ENCODE data around the gene PCBP3. TPM values are rescaled to one million over a fixed set of nuclear protein-coding genes. Genes with fewer than 3 reads are reported as not detected.
A peak's percentile ranks its signal among the peaks of the same experiment; 100 is the strongest.
"Not testable (repeated sequence)": the region's sequence is repeated elsewhere in the genome, so short reads cannot be mapped to it uniquely, and the experiment has no call there.

The PCBP3 gene
- total and polyA plus RNA-seq, 3 experiments from 2014 or later, result 0.31 to 0.38 (median 0.35) TPM

GRCh38 chr21:45617021-45617921 lies 26.3 kb upstream of the PCBP3 start:
- Histone ChIP-seq H3K27ac (ENCODE audit: low read depth, low read length) (no peak overlapping the region), H3K36me3 (ENCODE audit: insufficient read depth, low read length) (no peaks in the 10 kb centered on the region), H3K4me3 (ENCODE audit: low read length) (no peak overlapping the region), H3K27me3 (ENCODE audit: insufficient read depth, low read length, poor library complexity, severe bottlenecking) (no peaks in the 10 kb centered on the region), H3K9me3 (ENCODE audit: low read length) (no peaks in the 10 kb centered on the region), H3K4me1 (ENCODE audit: insufficient read depth, low read length) (peaks cover 37% of the 10 kb centered on the region)
- Mint-ChIP-seq H3K4me3 (peak overlapping the region in 5 of 7 donors; percentile 15 to 64 (median 34)), H3K4me1 (peaks cover 25 to 30% (median 27%) of the 10 kb centered on the region in 3 donors), H3K27ac (peak overlapping the region in 7 of 8 donors; percentile 24 to 99 (median 77)), H3K27me3 (peaks cover 7 to 12% of the 10 kb centered on the region in 2 donors), H3K36me3 (no peaks in the 10 kb centered on the region), H3K9me3 (no peaks in the 10 kb centered on the region)
- CTCF ChIA-PET, result interaction anchor here (1.4 kb wide), 1 partner anchor 140 kb away, joined by 3 read pairs; no protein-coding TSS in a partner anchor
- DNase-seq, result no peak
- POLR2A ChIA-PET, result no interaction called here

- no peak for DNase-seq
- H3K36me3 ChIP-seq (ENCODE audit: insufficient read depth, low read length), result no peaks in the 10 kb centered on the region
- peak overlapping the region in 4 of 8 donors; percentile 23 to 90 (median 71) for H3K27ac Mint-ChIP-seq
- no peak overlapping the region for H3K27ac ChIP-seq (ENCODE audit: low read depth, low read length)
- H3K9me3 Mint-ChIP-seq, result no peaks in the 10 kb centered on the region
- H3K4me1 Mint-ChIP-seq, result peaks cover 25 to 30% (median 27%) of the 10 kb centered on the region in 3 donors
- H3K4me1 ChIP-seq (ENCODE audit: insufficient read depth, low read length), result peaks cover 37% of the 10 kb centered on the region
- no peaks in the 10 kb centered on the region for H3K36me3 Mint-ChIP-seq
- ChIA-PET POLR2A (no interaction called here), CTCF (interaction anchor here (1.4 kb wide), 1 partner anchor 141 kb away, joined by 3 read pairs; no protein-coding TSS in a partner anchor)
- no peak overlapping the region for H3K4me3 Mint-ChIP-seq
- H3K27me3 Mint-ChIP-seq, result peaks cover 8% of the 10 kb centered on the region in 2 donors
- no peak overlapping the region for H3K4me3 ChIP-seq (ENCODE audit: low read length)
- no peaks in the 10 kb centered on the region for H3K9me3 ChIP-seq (ENCODE audit: low read length)
- H3K27me3 ChIP-seq (ENCODE audit: insufficient read depth, low read length, poor library complexity, severe bottlenecking), result no peaks in the 10 kb centered on the region
Observed at GRCh38 chr21:45618287-45618686, 25.2 kb upstream of the PCBP3 start.

DNA sequence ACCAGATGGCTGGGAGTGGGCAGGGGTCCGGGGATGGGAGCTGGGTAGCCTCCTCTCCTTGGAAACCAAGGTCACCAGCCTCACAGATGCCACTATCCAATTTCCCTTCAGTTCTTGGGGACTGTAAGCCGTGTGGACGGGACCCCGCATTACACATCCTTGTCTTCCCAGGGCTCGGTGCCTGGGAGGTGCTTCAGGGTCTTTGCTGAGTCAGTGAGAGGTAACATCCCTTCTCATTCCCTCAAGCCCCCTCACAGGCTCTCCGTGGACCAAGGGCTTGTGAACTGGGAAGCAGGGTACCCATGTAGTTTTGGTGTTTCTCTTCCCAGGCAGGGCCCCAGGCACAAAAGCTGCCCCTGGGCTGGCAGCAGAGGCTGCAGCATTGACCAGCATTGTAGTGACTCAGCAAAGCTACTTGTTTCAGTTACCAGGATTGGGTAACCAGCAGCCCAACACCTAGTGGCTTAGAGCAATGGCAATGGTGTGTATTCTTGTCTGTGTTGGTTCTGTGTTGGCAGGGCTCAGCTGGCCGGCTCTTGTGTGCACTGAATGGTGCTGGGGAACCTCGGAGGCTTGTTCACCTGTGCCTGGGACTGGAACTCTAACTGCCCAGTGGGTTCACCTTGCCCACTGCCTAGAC lies 24.6 kb upstream of the PCBP3 start:
- Histone ChIP-seq H3K27me3 (ENCODE audit: insufficient read depth, low read length, poor library complexity, severe bottlenecking) (no peaks in the 10 kb centered on the region), H3K4me3 (ENCODE audit: low read length) (no peak overlapping the region), H3K4me1 (ENCODE audit: insufficient read depth, low read length) (peaks cover 32% of the 10 kb centered on the region), H3K27ac (ENCODE audit: low read depth, low read length) (no peak overlapping the region), H3K9me3 (ENCODE audit: low read length) (no peaks in the 10 kb centered on the region), H3K36me3 (ENCODE audit: insufficient read depth, low read length) (no peaks in the 10 kb centered on the region)
- Mint-ChIP-seq H3K4me3 (no peak overlapping the region), H3K9me3 (no peaks in the 10 kb centered on the region), H3K36me3 (no peaks in the 10 kb centered on the region), H3K27ac (peak overlapping the region in 6 of 8 donors; percentile 4 to 79 (median 48)), H3K27me3 (peaks cover 8 to 9% of the 10 kb centered on the region in 2 donors), H3K4me1 (peaks cover 20 to 24% (median 22%) of the 10 kb centered on the region in 3 donors)
- ChIA-PET POLR2A (no interaction called here), CTCF (no interaction called here)
- no peak for DNase-seq

DNA sequence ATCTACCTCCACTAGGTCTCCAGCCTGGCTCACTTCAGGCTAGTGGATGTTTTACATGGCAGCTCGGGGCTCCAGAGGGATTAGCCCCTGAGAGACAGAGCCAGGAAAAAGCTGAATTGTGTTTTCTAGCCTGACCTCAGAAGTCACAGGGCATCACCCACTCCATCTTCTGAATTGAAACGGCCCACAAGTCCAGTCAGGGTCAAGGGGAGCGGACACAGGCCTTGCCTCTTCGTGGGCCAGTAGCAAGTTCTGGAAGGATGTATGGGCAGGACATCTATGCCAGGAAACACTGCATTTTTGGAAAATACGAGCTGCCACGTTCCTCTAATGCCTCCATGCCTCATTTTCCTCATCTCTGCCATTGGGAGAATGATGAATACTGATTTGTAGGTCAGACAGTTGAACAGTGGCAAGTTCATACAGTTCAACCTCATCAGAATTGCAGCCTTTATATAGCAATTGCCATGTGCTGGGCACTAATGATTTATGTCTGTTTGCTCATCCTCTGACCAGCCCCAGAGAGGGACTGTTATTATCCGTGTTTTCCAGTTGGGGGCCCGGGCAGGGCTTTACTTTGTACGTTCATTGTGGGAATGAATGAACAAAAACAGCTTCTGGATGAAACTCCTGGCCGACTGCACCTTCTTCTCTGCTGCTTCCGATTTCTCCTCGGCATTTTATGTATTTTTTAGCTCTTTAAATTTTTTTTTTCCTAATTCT lies 23.2 kb upstream of the PCBP3 start:
- no peaks in the 10 kb centered on the region for H3K36me3 Mint-ChIP-seq
- peaks cover 12 to 15% (median 14%) of the 10 kb centered on the region in 3 donors for H3K4me1 Mint-ChIP-seq
- no peak overlapping the region for H3K27ac Mint-ChIP-seq
- H3K9me3 Mint-ChIP-seq, result no peaks in the 10 kb centered on the region
- H3K4me1 ChIP-seq (ENCODE audit: insufficient read depth, low read length), result peaks cover 19% of the 10 kb centered on the region
- CTCF ChIA-PET, result no interaction called here
- H3K9me3 ChIP-seq (ENCODE audit: low read length), result no peaks in the 10 kb centered on the region
- H3K27me3 ChIP-seq (ENCODE audit: insufficient read depth, low read length, poor library complexity, severe bottlenecking), result no peaks in the 10 kb centered on the region
- H3K27me3 Mint-ChIP-seq, result peaks cover 8 to 16% of the 10 kb centered on the region in 2 donors
- no peak overlapping the region for H3K4me3 Mint-ChIP-seq
- H3K27ac ChIP-seq (ENCODE audit: low read depth, low read length), result no peak overlapping the region
- no peak for DNase-seq
- POLR2A ChIA-PET, result no interaction called here
- no peaks in the 10 kb centered on the region for H3K36me3 ChIP-seq (ENCODE audit: insufficient read depth, low read length)
- no peak overlapping the region for H3K4me3 ChIP-seq (ENCODE audit: low read length)

DNA sequence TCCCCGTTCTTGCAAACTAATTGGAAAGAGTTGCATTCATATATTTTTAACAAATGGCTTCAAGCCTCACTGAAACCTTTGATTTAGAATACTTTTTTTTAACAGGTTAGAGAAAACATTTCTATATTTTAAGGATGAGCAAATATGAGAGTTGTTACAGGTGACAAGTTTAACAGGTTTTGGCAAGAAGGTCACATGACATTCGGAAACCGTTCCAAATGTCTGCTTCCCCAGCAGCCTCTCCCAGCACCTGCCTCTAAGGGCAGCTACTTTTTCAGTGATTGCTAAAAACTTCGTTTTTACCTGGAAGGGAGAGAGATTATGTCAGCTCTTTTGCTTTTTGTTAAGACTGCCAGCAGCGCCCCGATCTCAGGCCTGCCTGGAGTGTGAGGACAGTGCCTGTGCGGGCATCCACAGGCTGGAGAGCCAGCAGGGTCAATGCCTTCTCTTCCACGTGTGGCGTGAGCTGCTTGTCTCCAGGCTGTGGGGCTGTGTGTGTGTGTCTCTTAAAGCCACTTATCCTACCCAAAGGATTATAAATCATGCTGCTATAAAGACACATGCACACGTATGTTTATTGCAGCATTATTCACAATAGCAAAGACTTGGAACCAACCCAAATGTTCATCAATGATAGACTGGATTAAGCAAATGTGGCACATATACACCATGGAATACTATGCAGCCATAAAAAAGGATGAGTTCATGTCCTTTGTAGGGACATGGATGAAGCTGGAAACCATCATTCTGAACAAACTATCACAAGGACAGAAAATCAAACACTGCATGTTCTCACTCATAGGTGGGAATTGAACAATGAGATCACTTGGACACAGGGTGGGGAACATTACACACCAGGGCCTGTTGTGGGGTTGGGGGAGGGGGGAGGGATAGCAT lies 21.8 kb upstream of the PCBP3 start:
- H3K36me3 ChIP-seq (ENCODE audit: insufficient read depth, low read length); H3K4me3 ChIP-seq (ENCODE audit: low read length); POLR2A ChIA-PET; H3K4me1 Mint-ChIP-seq; H3K4me3 Mint-ChIP-seq; H3K36me3 Mint-ChIP-seq; CTCF ChIA-PET; H3K9me3 Mint-ChIP-seq; H3K27me3 ChIP-seq (ENCODE audit: insufficient read depth, low read length, poor library complexity, severe bottlenecking); H3K9me3 ChIP-seq (ENCODE audit: low read length); H3K27ac ChIP-seq (ENCODE audit: low read depth, low read length); DNase-seq: not testable (repeated sequence)
- H3K27ac Mint-ChIP-seq, result peak overlapping the region in 1 of 8 donors; percentile 35
- H3K27me3 Mint-ChIP-seq, result peaks cover 8 to 23% of the 10 kb centered on the region in 2 donors
- peaks cover 10% of the 10 kb centered on the region for H3K4me1 ChIP-seq (ENCODE audit: insufficient read depth, low read length)

- H3K27ac ChIP-seq (ENCODE audit: low read depth, low read length), result no peak overlapping the region
- DNase-seq, result no peak
- Mint-ChIP-seq H3K4me1 (no peaks in the 10 kb centered on the region), H3K27ac (peak overlapping the region in 1 of 8 donors; percentile 35), H3K9me3 (no peaks in the 10 kb centered on the region), H3K36me3 (no peaks in the 10 kb centered on the region), H3K4me3 (no peak overlapping the region), H3K27me3 (peaks cover 8 to 23% of the 10 kb centered on the region in 2 donors)
- H3K27me3 ChIP-seq (ENCODE audit: insufficient read depth, low read length, poor library complexity, severe bottlenecking), result no peaks in the 10 kb centered on the region
- ChIA-PET POLR2A (interaction anchor here (0.6 kb wide), 1 partner anchor 23 kb away, joined by 3 read pairs; no protein-coding TSS in a partner anchor), CTCF (no interaction called here)
- H3K4me1 ChIP-seq (ENCODE audit: insufficient read depth, low read length), result peaks cover 2% of the 10 kb centered on the region
- H3K9me3 ChIP-seq (ENCODE audit: low read length), result no peaks in the 10 kb centered on the region
- H3K36me3 ChIP-seq (ENCODE audit: insufficient read depth, low read length), result no peaks in the 10 kb centered on the region
- no peak overlapping the region for H3K4me3 ChIP-seq (ENCODE audit: low read length)
Observed at GRCh38 chr21:45622416-45623097, 21.0 kb upstream of the PCBP3 start.

GRCh38 chr21:45623436-45623835 lies 20.1 kb upstream of the PCBP3 start:
- Mint-ChIP-seq H3K9me3 (no peaks in the 10 kb centered on the region), H3K4me3 (no peak overlapping the region), H3K36me3 (no peaks in the 10 kb centered on the region), H3K27ac (peak overlapping the region in 2 of 8 donors; percentile 3 to 78), H3K4me1 (no peaks in the 10 kb centered on the region), H3K27me3 (peaks cover 3 to 30% of the 10 kb centered on the region in 2 donors)
- H3K4me1 ChIP-seq (ENCODE audit: insufficient read depth, low read length), result no peaks in the 10 kb centered on the region
- no peaks in the 10 kb centered on the region for H3K27me3 ChIP-seq (ENCODE audit: insufficient read depth, low read length, poor library complexity, severe bottlenecking)
- no peak overlapping the region for H3K4me3 ChIP-seq (ENCODE audit: low read length)
- no peaks in the 10 kb centered on the region for H3K36me3 ChIP-seq (ENCODE audit: insufficient read depth, low read length)
- H3K9me3 ChIP-seq (ENCODE audit: low read length), result no peaks in the 10 kb centered on the region
- CTCF ChIA-PET, result no interaction called here
- no peak for DNase-seq
- H3K27ac ChIP-seq (ENCODE audit: low read depth, low read length), result no peak overlapping the region
- POLR2A ChIA-PET, result no interaction called here
